Measurements from ENCODE around the gene GALNT15.

- TF ChIP-seq EZH2 (IDR thresholded peaks at IDR 0.05; ENCODE audit: borderline replicate concordance, low read length) (no peak), CTCF (IDR thresholded peaks at IDR 0.05; ENCODE audit: low read length) (no peak)
These were observed 27.1 kb upstream of the GALNT15 start for GRCh38 chr3:16147220-16147994.
